Measurements from ENCODE around the gene ESPNL.

DNA sequence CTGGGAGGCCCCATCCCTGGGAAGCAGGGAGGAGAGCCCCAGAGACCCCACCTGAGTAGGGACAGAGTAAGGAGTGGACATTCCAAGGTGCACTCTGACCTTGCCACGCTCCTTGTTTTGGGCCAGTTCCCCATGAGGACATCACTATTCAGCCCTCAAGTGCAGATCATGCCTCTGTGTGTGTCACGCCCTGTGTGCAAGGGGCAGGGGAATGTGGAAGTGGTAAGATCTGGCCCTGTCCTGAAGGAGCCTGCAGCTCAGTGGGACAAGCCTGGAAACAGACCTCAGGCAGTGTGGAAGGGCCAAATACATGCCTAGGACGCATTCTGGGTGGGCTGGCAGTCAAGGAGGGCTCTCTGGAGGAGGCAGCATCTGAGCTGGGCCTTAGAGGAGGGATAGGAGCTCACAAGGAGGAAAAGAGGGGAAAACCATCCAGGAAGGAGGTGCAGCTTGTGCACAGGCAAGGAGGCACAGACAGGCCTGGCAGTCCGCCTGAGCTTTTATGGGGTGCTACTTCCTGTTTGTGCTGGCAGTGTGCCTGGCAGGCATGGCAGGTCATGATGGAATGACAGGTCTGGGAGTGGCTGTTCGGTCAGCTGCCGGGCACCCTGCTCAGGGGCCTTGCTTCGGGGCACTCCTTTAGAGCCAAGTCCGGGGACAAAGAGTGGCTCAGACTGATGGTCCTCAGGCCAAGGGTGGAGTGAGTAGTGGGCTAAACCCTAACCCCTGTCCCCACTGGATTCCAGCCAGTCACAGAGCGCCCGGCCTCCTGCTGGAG, 41.6 kb downstream of the ESPNL start:
- TF ChIP-seq, protein P1, sequence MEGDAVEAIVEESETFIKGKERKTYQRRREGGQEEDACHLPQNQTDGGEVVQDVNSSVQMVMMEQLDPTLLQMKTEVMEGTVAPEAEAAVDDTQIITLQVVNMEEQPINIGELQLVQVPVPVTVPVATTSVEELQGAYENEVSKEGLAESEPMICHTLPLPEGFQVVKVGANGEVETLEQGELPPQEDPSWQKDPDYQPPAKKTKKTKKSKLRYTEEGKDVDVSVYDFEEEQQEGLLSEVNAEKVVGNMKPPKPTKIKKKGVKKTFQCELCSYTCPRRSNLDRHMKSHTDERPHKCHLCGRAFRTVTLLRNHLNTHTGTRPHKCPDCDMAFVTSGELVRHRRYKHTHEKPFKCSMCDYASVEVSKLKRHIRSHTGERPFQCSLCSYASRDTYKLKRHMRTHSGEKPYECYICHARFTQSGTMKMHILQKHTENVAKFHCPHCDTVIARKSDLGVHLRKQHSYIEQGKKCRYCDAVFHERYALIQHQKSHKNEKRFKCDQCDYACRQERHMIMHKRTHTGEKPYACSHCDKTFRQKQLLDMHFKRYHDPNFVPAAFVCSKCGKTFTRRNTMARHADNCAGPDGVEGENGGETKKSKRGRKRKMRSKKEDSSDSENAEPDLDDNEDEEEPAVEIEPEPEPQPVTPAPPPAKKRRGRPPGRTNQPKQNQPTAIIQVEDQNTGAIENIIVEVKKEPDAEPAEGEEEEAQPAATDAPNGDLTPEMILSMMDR (IDR thresholded peaks at IDR 0.05; ENCODE audit: low read depth, low read length, poor library complexity, severe bottlenecking): no peak
- TF ChIP-seq EZH2phosphoT487 (IDR thresholded peaks at IDR 0.05; ENCODE audit: borderline replicate concordance, low read length): no peak

Data from DOHH2 (cell line).